Small intestine (tissue), 7 donors: Measurements from ENCODE around the gene MYH9. TPM values are rescaled to one million over a fixed set of nuclear protein-coding genes. Genes with fewer than 3 reads are reported as not detected.
"Not testable (repeated sequence)": the region's sequence is repeated elsewhere in the genome, so short reads cannot be mapped to it uniquely, and the experiment has no call there.

ENCODE experiments used
- DNase-seq, 2 donors: peaks; one replicate each; pipeline versions ENCODE4 v3.0.0 to v3.0.0-alpha.2; 2013
- FAIRE-seq: peaks from 2 replicates; lab custom pipeline; 2012; peaks lifted over from hg19 to GRCh38; lab: Jason Lieb, UNC
- H3K27ac ChIP-seq, 3 donors: one replicate each; pipeline ENCODE4 v1.5.1; 2013; ENCODE audit warnings: low read length in 2 of 3, mild to moderate bottlenecking in 2 of 3, control low read depth in 1 of 3, inconsistent platforms in 1 of 3, low read depth in 1 of 3, moderate library complexity in 1 of 3
- H3K27me3 ChIP-seq, 3 donors: one replicate each; pipeline ENCODE4 v1.6.1; 2013; ENCODE audit warnings: low read length in 3 of 3, inconsistent platforms in 1 of 3; ENCODE audit not compliant: control insufficient read depth in 3 of 3, insufficient read depth in 3 of 3
- H3K36me3 ChIP-seq, 3 donors: one replicate each; pipeline ENCODE4 v1.6.1; 2013; ENCODE audit warnings: low read length in 3 of 3, inconsistent platforms in 1 of 3, low read depth in 1 of 3, mild to moderate bottlenecking in 1 of 3, moderate library complexity in 1 of 3; ENCODE audit not compliant: control insufficient read depth in 3 of 3, insufficient read depth in 2 of 3
- H3K4me1 ChIP-seq, 3 donors: one replicate each; pipeline ENCODE4 v1.6.1; 2013; ENCODE audit warnings: low read length in 2 of 3, inconsistent platforms in 1 of 3, low read depth in 1 of 3, mild to moderate bottlenecking in 1 of 3, moderate library complexity in 1 of 3; ENCODE audit not compliant: control insufficient read depth in 3 of 3, insufficient read depth in 2 of 3
- H3K4me3 ChIP-seq, 3 donors: one replicate each; pipeline ENCODE4 v1.5.1; 2013; ENCODE audit warnings: low read length in 3 of 3, control low read depth in 1 of 3, inconsistent platforms in 1 of 3, low read depth in 1 of 3, mild to moderate bottlenecking in 1 of 3, moderate library complexity in 1 of 3
- H3K9me3 ChIP-seq, 2 donors: one replicate each; pipeline ENCODE4 v1.6.1; 2013; ENCODE audit warnings: low read depth in 1 of 2, low read length in 1 of 2; ENCODE audit not compliant: control insufficient read depth in 2 of 2, insufficient read depth in 1 of 2
- WGBS, 3 donors: extraction: QIAGEN DNeasy Blood & Tissue Kit; methylation state at CpG; one replicate each; pipeline ENCODE4 v1.1.7; 2013; 5-methylcytosine and 5-hydroxymethylcytosine counted together
- polyA plus RNA-seq, 4 donors: library from polyadenylated mRNA; stranded (reverse) in 3 of 4; unstranded in 1 of 4; fragments of 200-250 nt in 3 of 4; fragments of 120-200 nt in 1 of 4; gene quantifications; one replicate each; pipeline versions ENCODE4 v1.2.1 to v1.2.3, GENCODE V29; 2013
- donor health status: healthy with polysubstance abuse.
- donor health status: control.
- donor health status: control.
- donor health status: Bipolar disorder and iron deficiency.
- donor health status: healthy.

The MYH9 gene
- polyA plus RNA-seq, 4 donors = 95.4 to 188 (median 143) TPM

- peaks cover 50 to 86% (median 66%) of the 10 kb centered on the region in 3 donors for H3K36me3 ChIP-seq
- H3K27ac ChIP-seq, H3K4me1 ChIP-seq, H3K27me3 ChIP-seq, DNase-seq, H3K4me3 ChIP-seq, FAIRE-seq: not testable (repeated sequence)
- peaks cover 0 to 16% of the 10 kb centered on the region in 2 donors for H3K9me3 ChIP-seq
- WGBS, 3 donors = 92 to 94% (median 93%) methylated on average over 12 to 23 of the region's 40 CpGs
Measured at GRCh38 chr22:36290391-36291075, 97.2 kb downstream of the MYH9 start.

DNA sequence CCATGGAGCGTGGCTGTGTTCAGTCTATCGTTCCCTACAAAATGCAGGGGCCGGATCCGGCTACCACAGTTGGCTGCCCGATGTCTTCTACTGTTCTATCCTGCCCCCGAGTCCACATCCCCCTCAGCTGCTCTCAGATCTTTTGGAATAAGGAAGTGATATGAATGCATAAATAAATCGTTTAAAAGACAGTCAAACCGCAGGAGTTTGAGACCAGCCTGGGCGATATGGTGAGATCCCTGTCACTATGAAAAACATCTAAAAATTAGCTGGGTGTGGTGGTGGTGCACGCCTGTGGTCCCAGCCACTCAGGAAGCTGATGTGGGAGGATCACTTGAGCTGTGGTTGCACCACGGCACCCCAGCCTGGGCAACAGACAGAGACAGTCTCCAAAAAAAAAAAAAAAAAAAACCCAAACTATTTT lies 97.8 kb downstream of the MYH9 start:
- not testable (repeated sequence) for DNase-seq, H3K4me1 ChIP-seq, H3K27me3 ChIP-seq, H3K4me3 ChIP-seq, FAIRE-seq
- peaks cover 0 to 16% of the 10 kb centered on the region in 2 donors for H3K9me3 ChIP-seq
- WGBS, 3 donors = 74 to 90% (median 83%) methylated on average over 9 to 11 of the region's 11 CpGs
- peaks cover 55 to 86% (median 66%) of the 10 kb centered on the region in 3 donors for H3K36me3 ChIP-seq
- peak overlapping the region in 1 of 3 donors; percentile 5 for H3K27ac ChIP-seq

- Histone ChIP-seq H3K9me3 (peaks cover 0 to 16% of the 10 kb centered on the region in 2 donors), H3K27ac (peak overlapping the region in 1 of 3 donors; percentile 5), H3K36me3 (peaks cover 57 to 86% (median 66%) of the 10 kb centered on the region in 3 donors), H3K27me3 (no peaks in the 10 kb centered on the region), H3K4me3 (no peak overlapping the region), H3K4me1 (no peaks in the 10 kb centered on the region)
- FAIRE-seq = no peak
- 90 to 95% (median 95%) methylated on average over 7 of the region's 7 CpGs for WGBS, 3 donors
- no peak for DNase-seq
Measured at GRCh38 chr22:36289406-36289870, 98.3 kb downstream of the MYH9 start.

DNA sequence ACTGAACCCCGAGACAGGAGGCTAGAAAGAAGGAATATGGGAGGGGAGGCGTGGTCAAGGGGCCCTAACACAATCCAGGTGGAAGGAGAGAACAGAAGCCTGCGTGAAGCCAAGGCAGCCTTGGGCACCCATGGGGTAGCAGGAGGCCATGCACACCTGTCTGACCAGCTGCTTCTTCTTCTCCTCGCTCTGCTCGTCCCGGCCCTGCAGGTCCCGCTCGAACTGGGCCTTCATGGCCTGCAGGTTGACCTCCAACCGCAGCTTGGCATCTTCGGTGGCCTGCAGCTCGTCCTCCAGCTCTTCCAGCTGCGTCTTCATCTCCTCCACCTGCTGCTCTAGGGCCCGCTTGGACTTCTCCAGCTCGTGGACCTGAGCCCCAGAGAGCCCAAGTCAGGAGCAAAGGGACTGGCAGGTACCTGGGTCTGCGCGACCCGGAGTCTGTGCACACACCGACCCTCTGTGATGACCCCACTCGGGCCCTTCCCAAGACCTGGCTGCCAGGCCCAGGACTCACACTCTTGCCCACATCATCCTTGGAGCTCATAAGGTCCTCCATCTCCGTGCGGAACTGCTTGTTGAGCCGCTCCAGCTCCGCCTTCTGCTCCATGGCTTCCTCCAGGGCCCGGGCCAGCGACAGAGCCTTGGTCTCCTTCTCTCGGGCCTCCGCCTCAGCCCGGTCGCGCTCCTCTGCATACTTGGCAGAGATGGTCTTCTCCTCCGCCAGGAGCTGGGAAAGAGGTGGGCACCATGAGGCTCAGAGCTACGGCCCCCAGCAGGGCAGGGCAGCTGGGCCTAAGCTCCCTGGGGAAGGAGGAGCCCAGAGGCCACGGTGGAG lies 99.0 kb downstream of the MYH9 start:
- no peak overlapping the region for H3K4me3 ChIP-seq
- peaks cover 57 to 86% (median 63%) of the 10 kb centered on the region in 3 donors for H3K36me3 ChIP-seq
- no peaks in the 10 kb centered on the region for H3K27me3 ChIP-seq
- peaks cover 0 to 16% of the 10 kb centered on the region in 2 donors for H3K9me3 ChIP-seq
- no peak overlapping the region for H3K27ac ChIP-seq
- H3K4me1 ChIP-seq = no peaks in the 10 kb centered on the region
- FAIRE-seq = no peak
- 92 to 96% (median 94%) methylated on average over 32 to 33 of the region's 33 CpGs for WGBS, 3 donors
- DNase-seq = no peak

GRCh38 chr22:36287881-36288515 lies 99.8 kb downstream of the MYH9 start:
- H3K4me3 ChIP-seq = no peak overlapping the region
- H3K27me3 ChIP-seq = no peaks in the 10 kb centered on the region
- H3K36me3 ChIP-seq = peaks cover 54 to 83% (median 58%) of the 10 kb centered on the region in 3 donors
- H3K9me3 ChIP-seq = peaks cover 0 to 14% of the 10 kb centered on the region in 2 donors
- WGBS, 3 donors = 88 to 92% (median 89%) methylated on average over 20 of the region's 20 CpGs
- H3K27ac ChIP-seq = no peak overlapping the region
- H3K4me1 ChIP-seq = no peaks in the 10 kb centered on the region
- DNase-seq = no peak
- FAIRE-seq = no peak

GRCh38 chr22:36286096-36286957 lies 101.4 kb downstream of the MYH9 start:
- 65 to 75% (median 74%) methylated on average over 28 of the region's 28 CpGs for WGBS, 3 donors
- Histone ChIP-seq H3K4me1 (no peaks in the 10 kb centered on the region), H3K27ac (peak overlapping the region in 1 of 3 donors; percentile 33), H3K4me3 (no peak overlapping the region), H3K27me3 (no peaks in the 10 kb centered on the region), H3K9me3 (no peaks in the 10 kb centered on the region), H3K36me3 (peaks cover 55 to 83% (median 58%) of the 10 kb centered on the region in 3 donors)
- DNase-seq = peak; percentile 61 to 79
- no peak for FAIRE-seq

DNA sequence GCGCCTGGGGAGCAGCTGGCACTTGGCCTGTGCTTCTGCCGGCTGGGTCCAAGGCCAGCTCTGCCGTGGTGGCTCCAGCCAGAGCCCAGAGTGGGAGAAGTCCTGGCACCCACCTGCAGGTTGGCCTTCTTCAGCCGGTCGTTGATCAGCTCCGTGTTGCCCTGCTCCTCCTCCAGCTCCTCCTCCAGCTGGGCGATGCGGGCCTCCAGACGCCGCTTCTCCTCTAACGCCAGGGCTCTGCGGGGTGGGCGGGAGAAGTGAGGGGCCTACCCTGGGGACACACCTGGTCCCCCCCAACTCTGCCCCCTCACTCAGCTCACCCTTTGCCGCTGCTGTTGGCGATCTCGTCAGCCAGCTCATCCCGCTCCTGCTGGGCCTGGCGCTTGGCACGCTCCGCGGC lies 102.2 kb downstream of the MYH9 start:
- Histone ChIP-seq H3K27ac (peak overlapping the region in 1 of 3 donors; percentile 4), H3K4me1 (no peaks in the 10 kb centered on the region), H3K9me3 (no peaks in the 10 kb centered on the region), H3K36me3 (peaks cover 57 to 89% (median 62%) of the 10 kb centered on the region in 3 donors), H3K4me3 (no peak overlapping the region), H3K27me3 (no peaks in the 10 kb centered on the region)
- no peak for DNase-seq
- no peak for FAIRE-seq
- 87 to 89% (median 88%) methylated on average over 21 of the region's 21 CpGs for WGBS, 3 donors
